AG08395 (cell line): ENCODE data around the gene PTPRN2.
"Not testable (repeated sequence)": the region's sequence is repeated elsewhere in the genome, so short reads cannot be mapped to it uniquely, and the experiment has no call there.

Source experiments
- DNase-seq: peaks from one replicate; pipeline ENCODE4 v3.0.0; 2012; ENCODE audit warnings: mixed read lengths, low spot score

PTPRN2 gene

GRCh38 chr7:158443014-158443687, 144.5 kb downstream of the PTPRN2 start:
- no peak for DNase-seq

DNA sequence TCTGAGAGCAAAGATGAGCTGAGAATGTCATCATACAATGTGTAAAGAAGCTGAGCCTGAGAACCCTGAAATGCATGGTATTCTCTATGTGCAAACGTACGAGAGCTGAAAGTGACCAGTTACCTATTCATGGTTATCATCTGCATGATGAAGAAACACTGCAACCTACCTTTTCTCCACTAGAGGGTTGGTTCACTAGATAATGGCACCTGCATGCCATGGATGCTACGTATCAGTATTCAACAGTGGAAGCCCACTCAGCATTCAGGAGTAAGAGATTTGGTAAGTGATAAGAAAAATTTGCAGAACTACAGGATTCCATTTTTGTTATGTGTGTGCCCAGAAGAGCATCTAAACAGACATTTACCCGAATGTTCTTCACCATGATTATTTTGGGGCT, 145.4 kb downstream of the PTPRN2 start:
- no peak for DNase-seq

- DNase-seq: no peak
These were observed 148.6 kb downstream of the PTPRN2 start for GRCh38 chr7:158439035-158439434.

DNA sequence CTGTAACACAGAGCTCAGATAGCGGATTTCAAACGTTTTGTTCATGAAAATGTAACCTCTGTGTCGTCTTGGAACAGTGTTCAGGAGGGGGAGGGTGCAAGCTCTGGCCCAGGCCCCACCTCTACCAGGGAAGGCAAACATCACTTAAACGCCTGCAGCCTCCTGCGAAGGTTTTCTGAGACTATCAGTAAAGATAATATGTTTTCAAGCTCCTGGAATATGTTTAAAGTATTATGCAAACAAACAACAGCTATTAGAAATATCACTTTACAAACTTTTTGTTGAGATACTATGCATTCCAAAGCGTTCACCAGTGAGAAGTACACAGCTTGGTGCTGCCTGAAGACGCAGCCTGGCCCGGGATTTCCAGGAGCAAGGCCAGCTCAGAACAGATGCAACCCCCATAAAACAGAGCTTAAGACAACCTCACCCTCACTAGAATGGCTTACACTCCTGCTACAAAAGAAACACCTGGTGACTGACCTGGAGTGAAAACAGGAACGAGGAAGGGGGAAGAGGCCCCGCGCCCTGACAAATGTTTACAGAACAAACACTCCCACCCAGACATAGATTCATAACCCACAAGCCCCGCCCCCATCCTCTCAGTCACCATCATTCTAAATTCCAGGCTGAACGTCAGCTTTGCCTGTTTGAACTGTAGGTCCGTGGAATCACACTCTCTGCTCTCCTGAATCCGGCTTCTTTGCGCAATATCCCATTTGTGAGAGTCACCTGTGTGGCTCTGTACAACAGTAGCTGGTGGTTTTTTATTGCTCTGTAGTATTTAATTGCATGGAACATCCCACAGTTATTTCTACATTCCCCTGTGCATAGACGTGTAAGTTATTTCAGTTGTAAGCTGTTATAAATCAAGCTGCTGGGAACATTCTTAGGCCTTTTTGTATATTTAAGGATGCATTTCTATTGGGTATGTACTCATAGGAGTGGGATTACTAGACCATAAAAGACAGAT, 155.0 kb downstream of the PTPRN2 start:
- no peak for DNase-seq

- no peak for DNase-seq
These were observed 155.7 kb downstream of the PTPRN2 start for GRCh38 chr7:158431941-158432347.

- DNase-seq: no peak
These were observed 156.3 kb downstream of the PTPRN2 start for GRCh38 chr7:158431055-158431940.

GRCh38 chr7:158430308-158431034, 157.2 kb downstream of the PTPRN2 start:
- DNase-seq: no peak

DNA sequence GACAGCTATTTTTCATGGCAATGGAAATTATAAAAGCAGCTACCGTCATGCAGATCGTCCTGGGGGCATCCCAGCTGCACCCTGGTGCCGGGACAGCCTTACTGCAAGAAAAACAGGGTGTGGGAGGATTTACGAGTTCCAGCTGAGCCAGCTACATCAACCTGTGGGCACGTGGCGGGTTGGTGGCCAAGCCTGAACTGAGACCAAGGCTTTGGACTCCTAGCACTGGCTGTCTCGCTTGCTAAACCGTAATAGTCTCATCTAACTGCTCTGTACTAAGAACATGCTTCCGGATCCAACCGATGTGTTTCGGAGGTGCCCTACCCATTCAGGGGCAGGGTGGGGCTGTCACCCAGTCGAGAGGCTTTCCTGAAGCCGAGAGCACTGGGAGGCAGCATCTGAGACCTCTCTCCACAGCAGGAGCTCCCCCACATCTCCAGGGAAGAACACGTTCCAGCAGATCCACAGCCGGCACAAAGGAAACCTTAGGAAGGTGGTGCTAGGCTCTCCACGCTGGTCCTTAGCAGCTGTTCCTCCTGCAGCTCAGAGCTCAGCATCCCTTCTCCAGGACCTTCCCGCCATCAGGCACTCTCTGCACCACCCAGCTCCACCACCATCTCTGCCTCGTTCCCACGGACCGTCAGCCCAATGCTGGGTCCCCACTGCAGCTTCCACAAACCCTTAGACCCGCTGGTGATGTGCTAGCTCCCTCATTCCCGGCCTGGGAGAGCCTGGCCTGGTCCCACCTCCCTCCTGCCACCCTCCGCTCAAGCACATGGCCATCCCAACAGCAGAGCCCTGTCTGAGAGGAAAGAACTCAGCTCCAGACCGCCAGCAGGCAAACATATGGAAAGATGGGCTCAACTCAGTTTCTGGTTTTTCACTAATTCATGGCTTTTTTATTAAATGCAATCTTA, 158.5 kb downstream of the PTPRN2 start:
- no peak for DNase-seq

DNA sequence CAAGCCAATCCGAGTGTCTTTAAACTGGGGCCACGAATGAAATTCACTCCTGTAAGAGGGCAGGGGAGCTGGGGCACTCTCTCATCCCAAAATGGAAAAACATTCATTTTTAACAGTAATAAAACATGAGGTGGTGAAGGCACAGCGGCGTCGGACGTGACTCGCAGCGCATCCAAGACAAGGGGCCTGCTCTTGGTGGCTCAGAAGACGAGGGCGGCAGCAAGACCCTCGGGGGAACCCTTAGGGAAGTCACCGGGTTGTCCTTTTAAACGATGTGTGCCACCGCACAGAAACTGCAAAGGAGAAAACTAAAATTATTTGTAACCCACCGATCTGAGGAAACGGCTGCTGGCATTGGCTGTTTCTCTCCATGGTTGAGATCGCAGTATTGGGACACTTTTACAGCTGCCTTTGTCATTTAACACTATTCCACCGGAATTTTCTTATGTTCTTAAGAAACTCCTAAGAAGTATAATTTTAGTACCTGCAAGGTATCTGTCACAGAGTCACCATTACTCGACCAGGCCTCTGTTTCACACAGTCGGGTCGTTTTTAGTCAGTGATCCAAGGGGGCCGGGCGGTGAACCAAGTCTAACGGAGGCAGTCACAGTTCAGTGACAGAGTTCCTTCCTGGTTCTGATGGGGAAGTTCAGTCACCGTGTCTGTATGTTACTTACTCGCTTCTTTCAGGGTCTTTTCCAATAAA, 159.3 kb downstream of the PTPRN2 start:
- no peak for DNase-seq

- not testable (repeated sequence) for DNase-seq
These were observed 161.9 kb downstream of the PTPRN2 start for GRCh38 chr7:158425676-158426075.

GRCh38 chr7:158424531-158424930, 163.1 kb downstream of the PTPRN2 start:
- DNase-seq: no peak

GRCh38 chr7:158424011-158424410, 163.6 kb downstream of the PTPRN2 start:
- no peak for DNase-seq

DNA sequence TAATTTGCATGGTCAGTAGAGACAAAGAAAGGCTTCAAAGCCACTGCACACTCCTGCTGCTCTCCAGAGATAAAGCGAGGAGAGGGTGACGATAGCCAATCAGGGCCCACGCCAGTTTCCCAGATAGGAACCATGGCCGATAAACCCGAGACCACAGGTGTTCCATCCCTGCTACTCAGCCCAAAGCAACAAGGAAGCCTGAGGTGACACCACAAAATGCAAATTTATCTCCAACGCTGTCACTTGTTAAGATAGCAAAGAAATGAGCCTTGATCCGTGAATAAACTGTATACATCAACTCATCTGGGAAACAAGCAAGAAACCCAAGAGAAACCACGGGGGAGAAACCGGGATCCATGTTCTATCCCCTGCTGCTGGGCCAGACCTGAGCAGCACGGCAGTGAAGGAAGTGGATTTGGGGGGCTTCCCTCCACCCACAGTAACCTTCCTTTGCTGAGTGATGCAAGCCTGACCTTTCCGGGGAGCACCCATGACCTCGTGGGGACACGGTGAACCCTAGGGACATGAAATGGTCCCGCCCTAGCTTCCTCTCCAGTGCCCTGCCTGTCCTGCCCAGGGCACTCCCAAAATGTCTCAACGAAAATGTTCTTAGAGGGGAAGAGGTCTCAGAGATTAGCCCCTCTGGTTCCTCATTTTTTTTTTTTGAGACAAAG, 164.6 kb downstream of the PTPRN2 start:
- DNase-seq: no peak

- no peak for DNase-seq
These were observed 165.3 kb downstream of the PTPRN2 start for GRCh38 chr7:158422196-158422886.

DNA sequence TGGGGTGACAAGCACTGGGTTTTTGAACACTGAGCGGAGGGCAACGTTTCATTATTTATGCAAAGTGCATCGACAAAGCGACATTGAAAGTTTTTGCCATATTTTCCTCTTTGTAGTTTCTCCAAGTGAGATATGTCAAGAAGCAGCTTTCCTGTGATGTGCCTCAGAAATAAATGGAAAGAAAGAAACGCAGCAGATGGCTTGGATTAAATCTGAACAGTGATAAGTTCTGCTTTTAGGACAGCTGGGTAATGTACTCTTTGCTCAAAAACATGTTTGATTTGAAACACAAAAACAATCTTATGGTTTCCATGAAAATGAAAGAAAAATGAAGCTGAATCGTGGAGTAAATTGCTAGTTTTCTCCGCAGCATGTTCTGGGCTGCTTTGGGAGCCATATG, 166.3 kb downstream of the PTPRN2 start:
- DNase-seq: no peak

- no peak for DNase-seq
These were observed 166.9 kb downstream of the PTPRN2 start for GRCh38 chr7:158420591-158421340.

DNA sequence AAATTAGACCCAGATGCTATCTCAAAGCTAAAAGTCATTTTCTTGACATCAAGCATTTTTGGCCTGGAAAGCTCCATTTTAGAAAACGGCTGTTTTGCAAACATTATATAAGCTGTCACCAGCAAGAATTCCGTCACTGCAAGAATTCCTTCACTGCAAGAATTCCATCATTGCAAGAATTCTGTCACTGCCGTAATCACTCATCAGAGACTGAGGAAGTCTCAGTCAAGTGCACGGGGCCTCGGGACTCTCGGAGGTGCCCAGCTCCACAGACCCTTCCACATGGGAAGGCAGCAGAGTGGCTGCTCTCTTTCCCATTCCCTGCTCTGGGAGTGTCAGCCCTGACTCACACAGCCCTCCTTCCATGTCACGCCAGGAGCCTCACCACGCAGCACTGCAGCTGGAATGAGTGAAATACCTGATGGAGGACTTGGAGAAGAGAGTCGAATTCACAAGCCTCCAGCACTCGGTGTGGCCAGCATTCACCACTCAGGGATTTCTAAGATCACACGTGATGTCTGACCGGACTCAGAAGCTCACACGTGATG, 168.3 kb downstream of the PTPRN2 start:
- no peak for DNase-seq

GRCh38 chr7:158418395-158418794, 169.2 kb downstream of the PTPRN2 start:
- not testable (repeated sequence) for DNase-seq
